Astrocyte (in vitro differentiated cells and primary cell): ENCODE data around the gene DLGAP4.

Experiments used
- CTCF ChIP-seq: IDR thresholded peaks from 2 replicates; pipeline ENCODE4 v1.5.1; 2011; ENCODE audit warnings: low read depth, mild to moderate bottlenecking, inconsistent platforms, low read length, moderate library complexity; ENCODE audit not compliant: insufficient read depth
- EZH2 ChIP-seq: IDR thresholded peaks from 2 replicates; pipeline ENCODE4 v1.6.1; 2012; ENCODE audit warnings: mild to moderate bottlenecking, low read length, inconsistent platforms; ENCODE audit not compliant: insufficient read depth

- TF ChIP-seq CTCF (no peak), EZH2 (no peak)
These were observed 61.2 kb downstream of the DLGAP4 start for GRCh38 chr20:36367370-36367745.
